Smooth muscle cell (in vitro differentiated cells): ENCODE results near the gene CLMP. TPM values are rescaled to one million over a fixed set of nuclear protein-coding genes. Genes with fewer than 3 reads are reported as not detected.

Source experiments
- DNase-seq: peaks from one replicate; lab custom pipeline; 2025; ENCODE audit not compliant: unreplicated experiment; lab: John Stamatoyannopoulos, UW
- H2AFZ ChIP-seq: fragments of 200-600 bp; sonication (generic); 2 replicates; pipeline ENCODE4 v1.6.0; 2016; ENCODE audit warnings: antibody characterized with exemption, low read depth, mild to moderate bottlenecking
- H3F3A ChIP-seq: fragments of 200-600 bp; sonication (generic); 2 replicates; pipeline ENCODE4 v1.6.0; 2017; ENCODE audit warnings: antibody characterized with exemption, low read depth
- H3K27ac ChIP-seq: fragments of 200-600 bp; sonication (generic); 2 replicates; pipeline ENCODE4 v1.5.1; 2016; ENCODE audit warnings: low read depth, mild to moderate bottlenecking
- H3K27me3 ChIP-seq: fragments of 200-600 bp; sonication (generic); 2 replicates; pipeline ENCODE4 v1.6.1; 2016; ENCODE audit warnings: low read depth, mild to moderate bottlenecking
- H3K36me3 ChIP-seq: fragments of 200-600 bp; sonication (generic); 2 replicates; pipeline ENCODE4 v1.5.1; 2016; ENCODE audit warnings: low read depth
- H3K4me1 ChIP-seq: fragments of 200-600 bp; sonication (generic); 2 replicates; pipeline ENCODE4 v1.5.1; 2016; ENCODE audit warnings: low read depth
- H3K4me2 ChIP-seq: fragments of 200-600 bp; sonication (generic); 2 replicates; pipeline ENCODE4 v1.6.0; 2016; ENCODE audit warnings: mild to moderate bottlenecking
- H3K4me3 ChIP-seq: fragments of 200-600 bp; sonication (generic); 2 replicates; pipeline ENCODE4 v1.5.1; 2016; ENCODE audit warnings: mild to moderate bottlenecking
- H3K79me2 ChIP-seq: fragments of 200-600 bp; sonication (generic); 2 replicates; pipeline ENCODE4 v1.6.0; 2016; ENCODE audit warnings: low read depth, mild to moderate bottlenecking
- H3K9ac ChIP-seq: fragments of 200-600 bp; sonication (generic); 2 replicates; pipeline ENCODE4 v1.6.0; 2016; ENCODE audit warnings: low read depth
- H3K9me3 ChIP-seq: fragments of 200-600 bp; sonication (generic); replicated peaks from 2 replicates; pipeline ENCODE4 v1.5.1; 2016; ENCODE audit warnings: low read depth
- H4K20me1 ChIP-seq: fragments of 200-600 bp; sonication (generic); 2 replicates; pipeline ENCODE4 v1.6.0; 2016; ENCODE audit warnings: low read depth
- CTCF ChIP-seq: fragments of 200-600 bp; sonication (generic); IDR thresholded peaks from 2 replicates; pipeline ENCODE4 v1.5.1; 2017; ENCODE audit warnings: borderline replicate concordance, mild to moderate bottlenecking, antibody characterized with exemption; ENCODE audit not compliant: insufficient read depth, poor library complexity, severe bottlenecking
- WGBS: methylation state at CpG from one replicate; pipeline ENCODE4 v1.1.7; 2016; ENCODE audit warnings: low lambda C conversion rate; 5-methylcytosine and 5-hydroxymethylcytosine counted together
- polyA plus RNA-seq: library from polyadenylated mRNA; unstranded; fragments of >200 nt; fragmentation: Nextera tagmentation; extraction: Ambion mirVana; gene quantifications from 2 replicates; pipeline ENCODE4 v1.2.1, GENCODE V29; 2016
- total RNA-seq: library from RNA; depleted of rRNA; stranded (reverse); fragments of >200 nt; gene quantifications from 2 replicates; pipeline ENCODE4 v1.2.3, GENCODE V29; 2014

Gene CLMP
- total and polyA plus RNA-seq, 2 experiments from 2014 or later = 74.0 to 176 TPM

GRCh38 chr11:123179586-123179985 is 15.5 kb downstream of the CLMP start:
- DNase-seq = no peak
- Histone ChIP-seq H3F3A (peaks cover 9% of the 10 kb centered on the region), H3K9ac (no peak overlapping the region), H2AFZ (no peak overlapping the region), H4K20me1 (no peaks in the 10 kb centered on the region), H3K36me3 (no peaks in the 10 kb centered on the region), H3K4me3 (no peak overlapping the region), H3K27me3 (no peaks in the 10 kb centered on the region), H3K79me2 (peaks cover 79% of the 10 kb centered on the region), H3K4me2 (no peak overlapping the region), H3K9me3 (no peaks in the 10 kb centered on the region), H3K4me1 (peaks cover 4% of the 10 kb centered on the region), H3K27ac (peak overlapping the region; percentile 67)
- WGBS = 79% methylated on average over 2 of the region's 2 CpGs
- TF ChIP-seq CTCF = no peak

- Histone ChIP-seq H3K4me3 (no peak overlapping the region), H3K36me3 (no peaks in the 10 kb centered on the region), H3K9me3 (no peaks in the 10 kb centered on the region), H3K4me2 (no peak overlapping the region), H2AFZ (no peak overlapping the region), H3K27me3 (no peaks in the 10 kb centered on the region), H3F3A (peaks cover 18% of the 10 kb centered on the region), H3K4me1 (peaks cover 9% of the 10 kb centered on the region), H3K9ac (no peak overlapping the region), H3K79me2 (peaks cover 66% of the 10 kb centered on the region), H3K27ac (no peak overlapping the region), H4K20me1 (no peaks in the 10 kb centered on the region)
- DNase-seq = no peak
- no peak for TF ChIP-seq CTCF
- WGBS = 97% methylated on average over 1 of the region's 1 CpG
These were observed 16.9 kb downstream of the CLMP start for GRCh38 chr11:123178186-123178585.

- no peak overlapping the region for H2AFZ ChIP-seq
- no peak overlapping the region for H3K4me2 ChIP-seq
- no peaks in the 10 kb centered on the region for H3K27me3 ChIP-seq
- peaks cover 9% of the 10 kb centered on the region for H3K4me1 ChIP-seq
- peaks cover 60% of the 10 kb centered on the region for H3K79me2 ChIP-seq
- H3K4me3 ChIP-seq = no peak overlapping the region
- H3F3A ChIP-seq = peaks cover 22% of the 10 kb centered on the region
- no peaks in the 10 kb centered on the region for H3K36me3 ChIP-seq
- DNase-seq = no peak
- H3K9me3 ChIP-seq = no peaks in the 10 kb centered on the region
- WGBS = 91% methylated on average over 2 of the region's 2 CpGs
- TF ChIP-seq CTCF = no peak
- peak overlapping the region; percentile 94 for H3K27ac ChIP-seq
- no peak overlapping the region for H3K9ac ChIP-seq
- no peaks in the 10 kb centered on the region for H4K20me1 ChIP-seq
These were observed 18.3 kb downstream of the CLMP start for GRCh38 chr11:123176785-123177184.
